ENCODE results near the gene CLEC6A. TPM values are rescaled to one million over a fixed set of nuclear protein-coding genes. Genes with fewer than 3 reads are reported as not detected.

The CLEC6A gene
- total and polyA plus RNA-seq, 4 donors, result not detected

DNA sequence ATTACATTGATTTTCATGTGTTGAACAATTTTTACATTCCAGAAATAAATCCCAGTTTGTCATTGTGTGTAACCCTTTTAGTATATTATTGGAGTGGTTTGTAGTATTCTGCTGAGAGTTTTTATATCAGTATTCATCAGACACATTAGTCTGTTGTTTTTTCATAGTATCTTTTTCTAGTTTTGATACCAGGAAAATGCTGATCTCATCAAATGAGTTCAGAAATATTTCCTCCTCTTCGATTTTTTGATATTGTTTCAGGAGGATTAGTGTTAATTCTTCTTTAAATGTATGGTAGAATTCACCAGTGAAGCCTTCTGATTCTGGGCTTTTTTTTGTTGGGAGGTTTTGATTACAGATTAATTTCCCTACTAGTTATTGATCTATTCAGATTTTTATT, 15.3 kb downstream of the CLEC6A start:
- no peak for DNase-seq (ENCODE audit: low spot score)
- Histone ChIP-seq H3K27me3 (ENCODE audit: control insufficient read depth in 4 of 4, insufficient read depth in 4 of 4, low read length in 3 of 4) (peaks cover 0 to 5% (median 0%) of the 10 kb centered on the region in 4 donors), H3K4me1 (ENCODE audit: control insufficient read depth in 4 of 4, insufficient read depth in 4 of 4, low read length in 3 of 4) (no peaks in the 10 kb centered on the region), H3K36me3 (ENCODE audit: control insufficient read depth in 4 of 4, insufficient read depth in 3 of 4, low read depth in 1 of 4, low read length in 3 of 4) (no peaks in the 10 kb centered on the region), H3K9me3 (ENCODE audit: control insufficient read depth in 4 of 4, low read length in 3 of 4) (peaks cover 0 to 5% (median 0%) of the 10 kb centered on the region in 4 donors), H3K4me3 (ENCODE audit: low read depth in 1 of 3, low read length in 3 of 3) (no peak overlapping the region), H3K9ac (ENCODE audit: low read depth in 1 of 2, low read length in 2 of 2) (no peak overlapping the region), H3K27ac (ENCODE audit: low read depth in 1 of 2, low read length in 2 of 2) (no peak overlapping the region)
- TF ChIP-seq EGR1 (IDR thresholded peaks at IDR 0.05; ENCODE audit: low read depth in 2 of 2), result no peak
- no peak for TF ChIP-seq SP1 (IDR thresholded peaks at IDR 0.05)
- TF ChIP-seq, protein P1, sequence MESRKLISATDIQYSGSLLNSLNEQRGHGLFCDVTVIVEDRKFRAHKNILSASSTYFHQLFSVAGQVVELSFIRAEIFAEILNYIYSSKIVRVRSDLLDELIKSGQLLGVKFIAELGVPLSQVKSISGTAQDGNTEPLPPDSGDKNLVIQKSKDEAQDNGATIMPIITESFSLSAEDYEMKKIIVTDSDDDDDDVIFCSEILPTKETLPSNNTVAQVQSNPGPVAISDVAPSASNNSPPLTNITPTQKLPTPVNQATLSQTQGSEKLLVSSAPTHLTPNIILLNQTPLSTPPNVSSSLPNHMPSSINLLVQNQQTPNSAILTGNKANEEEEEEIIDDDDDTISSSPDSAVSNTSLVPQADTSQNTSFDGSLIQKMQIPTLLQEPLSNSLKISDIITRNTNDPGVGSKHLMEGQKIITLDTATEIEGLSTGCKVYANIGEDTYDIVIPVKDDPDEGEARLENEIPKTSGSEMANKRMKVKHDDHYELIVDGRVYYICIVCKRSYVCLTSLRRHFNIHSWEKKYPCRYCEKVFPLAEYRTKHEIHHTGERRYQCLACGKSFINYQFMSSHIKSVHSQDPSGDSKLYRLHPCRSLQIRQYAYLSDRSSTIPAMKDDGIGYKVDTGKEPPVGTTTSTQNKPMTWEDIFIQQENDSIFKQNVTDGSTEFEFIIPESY (IDR thresholded peaks at IDR 0.05), result no peak
- TF ChIP-seq, protein P2, sequence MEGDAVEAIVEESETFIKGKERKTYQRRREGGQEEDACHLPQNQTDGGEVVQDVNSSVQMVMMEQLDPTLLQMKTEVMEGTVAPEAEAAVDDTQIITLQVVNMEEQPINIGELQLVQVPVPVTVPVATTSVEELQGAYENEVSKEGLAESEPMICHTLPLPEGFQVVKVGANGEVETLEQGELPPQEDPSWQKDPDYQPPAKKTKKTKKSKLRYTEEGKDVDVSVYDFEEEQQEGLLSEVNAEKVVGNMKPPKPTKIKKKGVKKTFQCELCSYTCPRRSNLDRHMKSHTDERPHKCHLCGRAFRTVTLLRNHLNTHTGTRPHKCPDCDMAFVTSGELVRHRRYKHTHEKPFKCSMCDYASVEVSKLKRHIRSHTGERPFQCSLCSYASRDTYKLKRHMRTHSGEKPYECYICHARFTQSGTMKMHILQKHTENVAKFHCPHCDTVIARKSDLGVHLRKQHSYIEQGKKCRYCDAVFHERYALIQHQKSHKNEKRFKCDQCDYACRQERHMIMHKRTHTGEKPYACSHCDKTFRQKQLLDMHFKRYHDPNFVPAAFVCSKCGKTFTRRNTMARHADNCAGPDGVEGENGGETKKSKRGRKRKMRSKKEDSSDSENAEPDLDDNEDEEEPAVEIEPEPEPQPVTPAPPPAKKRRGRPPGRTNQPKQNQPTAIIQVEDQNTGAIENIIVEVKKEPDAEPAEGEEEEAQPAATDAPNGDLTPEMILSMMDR (IDR thresholded peaks at IDR 0.05; ENCODE audit: low read depth, low read length, missing input control), result no peak
- WGBS, result 50% methylated on average over 1 of the region's 1 CpG

DNA sequence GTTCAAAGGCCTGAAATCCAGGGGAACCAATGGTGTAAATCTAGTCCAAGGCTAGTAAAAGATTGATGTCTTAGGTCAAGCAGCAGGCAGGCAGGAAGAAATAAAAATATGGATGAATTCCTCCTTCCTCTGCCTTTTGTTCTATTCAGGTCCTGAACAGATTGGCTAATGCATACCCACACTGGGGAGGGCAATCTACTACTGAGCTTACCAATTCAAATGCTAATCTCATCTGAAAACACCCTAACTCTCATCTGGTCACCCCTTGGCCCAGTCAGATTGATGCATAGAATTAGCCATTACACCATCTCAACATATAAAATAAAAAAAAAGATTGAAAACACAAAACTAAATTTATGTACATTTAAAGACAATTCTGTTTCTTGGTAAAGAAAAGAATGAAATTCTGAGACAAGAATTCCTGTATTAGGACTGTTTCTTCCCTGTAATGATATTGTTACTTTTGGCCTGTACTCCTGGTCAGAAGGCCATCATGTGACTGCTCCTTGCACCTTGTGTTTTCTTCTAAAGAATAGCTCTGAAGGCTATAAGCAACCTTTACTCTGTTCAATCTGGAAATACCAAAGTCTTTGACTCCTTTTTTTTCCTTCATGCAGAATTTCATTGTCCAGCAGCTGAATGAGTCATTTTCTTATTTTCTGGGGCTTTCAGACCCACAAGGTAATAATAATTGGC, 19.9 kb downstream of the CLEC6A start:
- Histone ChIP-seq H3K27ac (ENCODE audit: low read depth in 1 of 2, low read length in 2 of 2) (no peak overlapping the region), H3K9ac (ENCODE audit: low read depth in 1 of 2, low read length in 2 of 2) (no peak overlapping the region), H3K4me3 (ENCODE audit: low read depth in 1 of 3, low read length in 3 of 3) (no peak overlapping the region), H3K36me3 (ENCODE audit: control insufficient read depth in 4 of 4, insufficient read depth in 3 of 4, low read depth in 1 of 4, low read length in 3 of 4) (no peaks in the 10 kb centered on the region), H3K9me3 (ENCODE audit: control insufficient read depth in 4 of 4, low read length in 3 of 4) (no peaks in the 10 kb centered on the region), H3K4me1 (ENCODE audit: control insufficient read depth in 4 of 4, insufficient read depth in 4 of 4, low read length in 3 of 4) (no peaks in the 10 kb centered on the region), H3K27me3 (ENCODE audit: control insufficient read depth in 4 of 4, insufficient read depth in 4 of 4, low read length in 3 of 4) (peaks cover 0 to 2% (median 0%) of the 10 kb centered on the region in 4 donors)
- TF ChIP-seq YY1 (IDR thresholded peaks at IDR 0.05), result no peak
- TF ChIP-seq FOXA2 (IDR thresholded peaks at IDR 0.05), result no peak
- TF ChIP-seq, protein P3, sequence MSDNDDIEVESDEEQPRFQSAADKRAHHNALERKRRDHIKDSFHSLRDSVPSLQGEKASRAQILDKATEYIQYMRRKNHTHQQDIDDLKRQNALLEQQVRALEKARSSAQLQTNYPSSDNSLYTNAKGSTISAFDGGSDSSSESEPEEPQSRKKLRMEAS (IDR thresholded peaks at IDR 0.05), result no peak
- TF ChIP-seq, protein P4, sequence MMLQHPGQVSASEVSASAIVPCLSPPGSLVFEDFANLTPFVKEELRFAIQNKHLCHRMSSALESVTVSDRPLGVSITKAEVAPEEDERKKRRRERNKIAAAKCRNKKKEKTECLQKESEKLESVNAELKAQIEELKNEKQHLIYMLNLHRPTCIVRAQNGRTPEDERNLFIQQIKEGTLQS (IDR thresholded peaks at IDR 0.05), result no peak
- TF ChIP-seq NR2F2 (IDR thresholded peaks at IDR 0.05), result no peak
- TF ChIP-seq FOXA1 (IDR thresholded peaks at IDR 0.05), result no peak
- TF ChIP-seq HNF4G (IDR thresholded peaks at IDR 0.05), result no peak
- DNase-seq (ENCODE audit: low spot score), result no peak

DNA sequence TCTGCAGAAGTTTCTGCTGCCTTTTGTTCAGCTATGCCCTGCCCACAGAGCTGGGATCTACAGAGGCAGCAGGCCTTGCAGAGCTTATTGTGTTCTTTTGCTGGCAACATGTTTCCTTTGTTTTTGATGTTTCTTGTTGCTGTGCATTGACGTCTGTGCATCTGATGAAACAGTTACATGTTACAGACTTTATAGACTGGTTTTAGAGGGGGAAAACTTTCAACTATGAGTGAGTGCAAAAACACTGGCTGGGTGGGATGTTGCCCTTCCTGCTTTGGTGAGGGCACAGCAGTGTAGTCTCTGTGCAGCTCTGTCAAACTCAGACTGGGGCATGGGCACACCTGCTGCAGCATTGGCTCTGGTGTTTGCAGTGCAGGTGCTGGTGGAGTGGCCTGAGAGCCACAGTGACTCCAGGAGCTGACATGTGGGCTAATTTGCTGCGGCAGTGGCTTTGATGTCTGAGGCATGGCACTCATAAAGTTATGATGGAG, 26.9 kb downstream of the CLEC6A start:
- 79% methylated on average over 2 of the region's 2 CpGs for WGBS
- DNase-seq (ENCODE audit: low spot score), result no peak
- Histone ChIP-seq H3K36me3 (ENCODE audit: control insufficient read depth in 4 of 4, insufficient read depth in 3 of 4, low read depth in 1 of 4, low read length in 3 of 4) (no peaks in the 10 kb centered on the region), H3K27ac (ENCODE audit: low read depth in 1 of 2, low read length in 2 of 2) (no peak overlapping the region), H3K4me1 (ENCODE audit: control insufficient read depth in 4 of 4, insufficient read depth in 4 of 4, low read length in 3 of 4) (no peaks in the 10 kb centered on the region), H3K27me3 (ENCODE audit: control insufficient read depth in 4 of 4, insufficient read depth in 4 of 4, low read length in 3 of 4) (no peaks in the 10 kb centered on the region), H3K4me3 (ENCODE audit: low read depth in 1 of 3, low read length in 3 of 3) (no peak overlapping the region), H3K9me3 (ENCODE audit: control insufficient read depth in 4 of 4, low read length in 3 of 4) (no peaks in the 10 kb centered on the region), H3K9ac (ENCODE audit: low read depth in 1 of 2, low read length in 2 of 2) (no peak overlapping the region)
- TF ChIP-seq, protein P2 (IDR thresholded peaks at IDR 0.05; ENCODE audit: low read depth, low read length, missing input control), result no peak
- TF ChIP-seq EGR1 (IDR thresholded peaks at IDR 0.05; ENCODE audit: low read depth in 2 of 2), result no peak
- TF ChIP-seq JUND (IDR thresholded peaks at IDR 0.05), result no peak
- no peak for TF ChIP-seq HNF4G (IDR thresholded peaks at IDR 0.05)
